C4-2B (cell line): ENCODE measurements around the gene NCOA7.

Experiments used
- ZFX ChIP-seq: fragments of 450-650 bp; IDR thresholded peaks from 2 replicates; pipeline ENCODE4 v1.6.1; 2017
- TF ChIP-seq, protein P1 (sequence below): fragments of 450-650 bp; conservative IDR thresholded peaks from 2 replicates; pipeline ENCODE4 v1.5.1; 2017; ENCODE audit warnings: mild to moderate bottlenecking

- TF ChIP-seq, protein P1, sequence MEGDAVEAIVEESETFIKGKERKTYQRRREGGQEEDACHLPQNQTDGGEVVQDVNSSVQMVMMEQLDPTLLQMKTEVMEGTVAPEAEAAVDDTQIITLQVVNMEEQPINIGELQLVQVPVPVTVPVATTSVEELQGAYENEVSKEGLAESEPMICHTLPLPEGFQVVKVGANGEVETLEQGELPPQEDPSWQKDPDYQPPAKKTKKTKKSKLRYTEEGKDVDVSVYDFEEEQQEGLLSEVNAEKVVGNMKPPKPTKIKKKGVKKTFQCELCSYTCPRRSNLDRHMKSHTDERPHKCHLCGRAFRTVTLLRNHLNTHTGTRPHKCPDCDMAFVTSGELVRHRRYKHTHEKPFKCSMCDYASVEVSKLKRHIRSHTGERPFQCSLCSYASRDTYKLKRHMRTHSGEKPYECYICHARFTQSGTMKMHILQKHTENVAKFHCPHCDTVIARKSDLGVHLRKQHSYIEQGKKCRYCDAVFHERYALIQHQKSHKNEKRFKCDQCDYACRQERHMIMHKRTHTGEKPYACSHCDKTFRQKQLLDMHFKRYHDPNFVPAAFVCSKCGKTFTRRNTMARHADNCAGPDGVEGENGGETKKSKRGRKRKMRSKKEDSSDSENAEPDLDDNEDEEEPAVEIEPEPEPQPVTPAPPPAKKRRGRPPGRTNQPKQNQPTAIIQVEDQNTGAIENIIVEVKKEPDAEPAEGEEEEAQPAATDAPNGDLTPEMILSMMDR: no peak
- TF ChIP-seq ZFX: no peak
These were observed 52.8 kb downstream of the NCOA7 start for GRCh38 chr6:125843593-125843992.
